Fibroblast of mammary gland (primary cell): ENCODE measurements around the gene ORM1.
"Not testable (repeated sequence)": the region's sequence is repeated elsewhere in the genome, so short reads cannot be mapped to it uniquely, and the experiment has no call there.

Experiments
- DNase-seq: peaks from one replicate; pipeline ENCODE4 v3.0.0-alpha.2; 2010; ENCODE audit warnings: low read depth
- H3K4me3 ChIP-seq: 2 replicates; pipeline ENCODE4 v1.5.1; 2011; ENCODE audit warnings: low read depth, mild to moderate bottlenecking, low read length, moderate library complexity; ENCODE audit not compliant: control insufficient read depth
- CTCF ChIP-seq: conservative IDR thresholded peaks from 2 replicates; pipeline ENCODE4 v1.5.1; 2011; ENCODE audit warnings: low read depth, low read length, inconsistent platforms; ENCODE audit not compliant: control insufficient read depth, insufficient read depth

Gene ORM1

GRCh38 chr9:114318416-114318815, 4.5 kb upstream of the ORM1 start:
- no peak overlapping the region for H3K4me3 ChIP-seq
- DNase-seq: no peak
- TF ChIP-seq CTCF: no peak

GRCh38 chr9:114319147-114319546, 3.8 kb upstream of the ORM1 start:
- no peak for TF ChIP-seq CTCF
- H3K4me3 ChIP-seq: no peak overlapping the region
- no peak for DNase-seq

GRCh38 chr9:114320710-114321109, 2.2 kb upstream of the ORM1 start:
- H3K4me3 ChIP-seq: not testable (repeated sequence)
- peak; percentile 74 for DNase-seq

- DNase-seq: peak; percentile 63
- H3K4me3 ChIP-seq: no peak overlapping the region
- TF ChIP-seq CTCF: no peak
These were observed 1.1 kb upstream of the ORM1 start for GRCh38 chr9:114321759-114322158.

GRCh38 chr9:114322160-114322818, 609 bp upstream of the ORM1 start:
- H3K4me3 ChIP-seq: not testable (repeated sequence)
- DNase-seq: peak; percentile 15

GRCh38 chr9:114323849-114324248, 951 bp downstream of the ORM1 start:
- not testable (repeated sequence) for DNase-seq, H3K4me3 ChIP-seq

GRCh38 chr9:114324492-114324891, 1.6 kb downstream of the ORM1 start:
- no peak overlapping the region for H3K4me3 ChIP-seq
- DNase-seq: no peak
- no peak for TF ChIP-seq CTCF

GRCh38 chr9:114324965-114325364, 2.1 kb downstream of the ORM1 start:
- DNase-seq, H3K4me3 ChIP-seq: not testable (repeated sequence)

GRCh38 chr9:114325684-114326254, 2.9 kb downstream of the ORM1 start:
- not testable (repeated sequence) for H3K4me3 ChIP-seq

More at GRCh38 chr9:114325684-114326254, 2.9 kb downstream of the ORM1 start:
- not testable (repeated sequence) for DNase-seq
